ENCODE results near the gene CPXM2. TPM values are rescaled to one million over a fixed set of nuclear protein-coding genes. Genes with fewer than 3 reads are reported as not detected.

CPXM2 gene
- polyA plus RNA-seq, 3 donors: not detected

GRCh38 chr10:123935680-123936079 is 44.1 kb upstream of the CPXM2 start:
- H3K9me3 ChIP-seq (replicated peaks in 1 of 2; ENCODE audit: control insufficient read depth in 1 of 2, insufficient read depth in 1 of 2, low read length in 2 of 2): peaks cover 11 to 17% of the 10 kb centered on the region in 2 donors
- TF ChIP-seq CTCF (IDR thresholded peaks at IDR 0.05): no peak

GRCh38 chr10:123934846-123935245 is 43.2 kb upstream of the CPXM2 start:
- Mint-ChIP-seq H3K36me3 (no peaks in the 10 kb centered on the region), H3K4me3 (no peak overlapping the region), H3K27me3 (ENCODE audit: low read depth in 3 of 3) (peaks cover 2 to 8% (median 3%) of the 10 kb centered on the region in 3 donors), H3K9me3 (peaks cover 5 to 29% (median 20%) of the 10 kb centered on the region in 7 donors), H3K27ac (no peak overlapping the region), H3K4me1 (no peaks in the 10 kb centered on the region)
- intact Hi-C loops (cut with micrococcal nuclease): no loop called here
- TF ChIP-seq CTCF (IDR thresholded peaks at IDR 0.05): no peak
- no peaks in the 10 kb centered on the region for H4K20me1 ChIP-seq (ENCODE audit: insufficient read depth, low read length)
- H3K36me3 ChIP-seq (replicated peaks in 1 of 2; ENCODE audit: control insufficient read depth in 1 of 2, insufficient read depth in 2 of 2, low read length in 2 of 2): no peaks in the 10 kb centered on the region
- no peak overlapping the region for H3K27ac ChIP-seq (ENCODE audit: low read depth in 1 of 2, low read length in 2 of 2)
- H3K9me3 ChIP-seq (replicated peaks in 1 of 2; ENCODE audit: control insufficient read depth in 1 of 2, insufficient read depth in 1 of 2, low read length in 2 of 2): peaks cover 19 to 25% of the 10 kb centered on the region in 2 donors
- H3K4me2 ChIP-seq (replicated peaks; ENCODE audit: extremely low read depth, low read length, poor library complexity, severe bottlenecking): no peak overlapping the region
- H3K4me3 ChIP-seq (replicated peaks in 1 of 3; ENCODE audit: low read depth in 2 of 3, low read length in 3 of 3): no peak overlapping the region
- no peaks in the 10 kb centered on the region for H3K27me3 ChIP-seq (ENCODE audit: control insufficient read depth in 2 of 2, insufficient read depth in 2 of 2, low read length in 2 of 2)
- no peaks in the 10 kb centered on the region for H3K4me1 ChIP-seq (ENCODE audit: control insufficient read depth in 1 of 2, insufficient read depth in 2 of 2, low read length in 2 of 2)
- no peaks in the 10 kb centered on the region for H3K79me2 ChIP-seq (ENCODE audit: insufficient read depth, low read length)
- DNase-seq: no peak
- 80% methylated on average over 1 of the region's 4 CpGs for WGBS (ENCODE audit: insufficient coverage)
- no peak overlapping the region for H2AFZ ChIP-seq (ENCODE audit: insufficient read depth, low read depth, low read length, poor library complexity, severe bottlenecking)
- no peak overlapping the region for H3K9ac ChIP-seq (ENCODE audit: insufficient read depth, low read length, poor library complexity, severe bottlenecking)

More at GRCh38 chr10:123935680-123936079, 44.1 kb upstream of the CPXM2 start:
- Histone ChIP-seq H3K27ac (ENCODE audit: low read depth in 1 of 2, low read length in 2 of 2) (no peak overlapping the region), H4K20me1 (ENCODE audit: insufficient read depth, low read length) (no peaks in the 10 kb centered on the region), H3K27me3 (ENCODE audit: control insufficient read depth in 2 of 2, insufficient read depth in 2 of 2, low read length in 2 of 2) (no peaks in the 10 kb centered on the region), H3K4me1 (ENCODE audit: control insufficient read depth in 1 of 2, insufficient read depth in 2 of 2, low read length in 2 of 2) (no peaks in the 10 kb centered on the region), H3K4me2 (replicated peaks; ENCODE audit: extremely low read depth, low read length, poor library complexity, severe bottlenecking) (no peak overlapping the region), H3K9ac (ENCODE audit: insufficient read depth, low read length, poor library complexity, severe bottlenecking) (no peak overlapping the region), H3K36me3 (replicated peaks in 1 of 2; ENCODE audit: control insufficient read depth in 1 of 2, insufficient read depth in 2 of 2, low read length in 2 of 2) (no peaks in the 10 kb centered on the region), H2AFZ (ENCODE audit: insufficient read depth, low read depth, low read length, poor library complexity, severe bottlenecking) (no peak overlapping the region), H3K79me2 (ENCODE audit: insufficient read depth, low read length) (no peaks in the 10 kb centered on the region), H3K4me3 (replicated peaks in 1 of 3; ENCODE audit: low read depth in 2 of 3, low read length in 3 of 3) (no peak overlapping the region)
- H3K27ac Mint-ChIP-seq: peak overlapping the region in 1 of 7 donors; percentile 0
- WGBS (ENCODE audit: insufficient coverage): 97% methylated on average over 2 of the region's 2 CpGs
- intact Hi-C loops (cut with micrococcal nuclease): no loop called here
- H3K4me3 Mint-ChIP-seq: no peak overlapping the region
- H3K27me3 Mint-ChIP-seq (ENCODE audit: low read depth in 3 of 3): peaks cover 2 to 5% (median 3%) of the 10 kb centered on the region in 3 donors
- H3K4me1 Mint-ChIP-seq: no peaks in the 10 kb centered on the region
- H3K36me3 Mint-ChIP-seq: no peaks in the 10 kb centered on the region
- peaks cover 2 to 23% (median 16%) of the 10 kb centered on the region in 7 donors for H3K9me3 Mint-ChIP-seq
- no peak for DNase-seq
